ENCODE measurements around the gene ZFPL1. TPM values are rescaled to one million over a fixed set of nuclear protein-coding genes. Genes with fewer than 3 reads are reported as not detected.
A peak's percentile ranks its signal among the peaks of the same experiment; 100 is the strongest.

Gene ZFPL1
- total RNA-seq, 2 experiments from 2014 or later, result 38.4 to 43.9 TPM

GRCh38 chr11:65134952-65135632 lies 51.1 kb downstream of the ZFPL1 start:
- intact Hi-C loops (cut with micrococcal nuclease; ENCODE audit: unreplicated experiment), result loop anchor here (5.0 kb wide), 2 partner anchors 32 to 283 kb away; no protein-coding TSS in a partner anchor
- peaks cover 36% of the 10 kb centered on the region for H3K4me1 ChIP-seq (ENCODE audit: insufficient read depth, low read length, poor library complexity, severe bottlenecking)
- peak overlapping the region; percentile 98 for H3K4me3 ChIP-seq (ENCODE audit: low read depth, low read length, poor library complexity, severe bottlenecking)
- TSS peak; percentile 70 for BruUV-seq (replicated peaks)
- no peaks in the 10 kb centered on the region for H4K20me1 ChIP-seq (ENCODE audit: insufficient read depth, low read length)
- H3K9me2 ChIP-seq (ENCODE audit: insufficient read depth, low read length), result no peaks in the 10 kb centered on the region
- peak overlapping the region; percentile 98 for H3K27ac ChIP-seq (ENCODE audit: low read depth, low read length, poor library complexity, severe bottlenecking)
- H3K9me3 ChIP-seq (ENCODE audit: low read length), result no peaks in the 10 kb centered on the region
- peak overlapping the region; percentile 78 for H2AFZ ChIP-seq (ENCODE audit: low read length)
- peaks cover 46% of the 10 kb centered on the region for H3K79me2 ChIP-seq (ENCODE audit: insufficient read depth, low read depth, low read length)
- H3K4me2 ChIP-seq (ENCODE audit: low read length), result peak overlapping the region; percentile 99
- peak; percentile 96 for DNase-seq (ENCODE audit: low spot score)
- ChIA-PET POLR2A (interaction anchor here (0.5 to 6.1 kb wide), 17 partner anchors 10 to 437 kb away, joined by 3 to 47 read pairs (median 4); partner anchors contain the start of genes ARL2, CAPN1, FAM89B and FAU), CTCF (ENCODE audit: unreplicated experiment) (interaction anchor here (0.5 to 1.5 kb wide), 2 partner anchors 47 to 80 kb away, joined by 3 to 5 read pairs; partner anchors contain the start of gene CAPN1)
- peaks cover 39% of the 10 kb centered on the region for H3K36me3 ChIP-seq (ENCODE audit: insufficient read depth, low read length)
- TF ChIP-seq, protein P1, sequence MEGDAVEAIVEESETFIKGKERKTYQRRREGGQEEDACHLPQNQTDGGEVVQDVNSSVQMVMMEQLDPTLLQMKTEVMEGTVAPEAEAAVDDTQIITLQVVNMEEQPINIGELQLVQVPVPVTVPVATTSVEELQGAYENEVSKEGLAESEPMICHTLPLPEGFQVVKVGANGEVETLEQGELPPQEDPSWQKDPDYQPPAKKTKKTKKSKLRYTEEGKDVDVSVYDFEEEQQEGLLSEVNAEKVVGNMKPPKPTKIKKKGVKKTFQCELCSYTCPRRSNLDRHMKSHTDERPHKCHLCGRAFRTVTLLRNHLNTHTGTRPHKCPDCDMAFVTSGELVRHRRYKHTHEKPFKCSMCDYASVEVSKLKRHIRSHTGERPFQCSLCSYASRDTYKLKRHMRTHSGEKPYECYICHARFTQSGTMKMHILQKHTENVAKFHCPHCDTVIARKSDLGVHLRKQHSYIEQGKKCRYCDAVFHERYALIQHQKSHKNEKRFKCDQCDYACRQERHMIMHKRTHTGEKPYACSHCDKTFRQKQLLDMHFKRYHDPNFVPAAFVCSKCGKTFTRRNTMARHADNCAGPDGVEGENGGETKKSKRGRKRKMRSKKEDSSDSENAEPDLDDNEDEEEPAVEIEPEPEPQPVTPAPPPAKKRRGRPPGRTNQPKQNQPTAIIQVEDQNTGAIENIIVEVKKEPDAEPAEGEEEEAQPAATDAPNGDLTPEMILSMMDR (conservative IDR thresholded peaks at IDR 0.05; ENCODE audit: low read length), result no peak
- no peak for TF ChIP-seq EZH2phosphoT487 (IDR thresholded peaks at IDR 0.05; ENCODE audit: borderline replicate concordance, low read depth, low read length)

DNA sequence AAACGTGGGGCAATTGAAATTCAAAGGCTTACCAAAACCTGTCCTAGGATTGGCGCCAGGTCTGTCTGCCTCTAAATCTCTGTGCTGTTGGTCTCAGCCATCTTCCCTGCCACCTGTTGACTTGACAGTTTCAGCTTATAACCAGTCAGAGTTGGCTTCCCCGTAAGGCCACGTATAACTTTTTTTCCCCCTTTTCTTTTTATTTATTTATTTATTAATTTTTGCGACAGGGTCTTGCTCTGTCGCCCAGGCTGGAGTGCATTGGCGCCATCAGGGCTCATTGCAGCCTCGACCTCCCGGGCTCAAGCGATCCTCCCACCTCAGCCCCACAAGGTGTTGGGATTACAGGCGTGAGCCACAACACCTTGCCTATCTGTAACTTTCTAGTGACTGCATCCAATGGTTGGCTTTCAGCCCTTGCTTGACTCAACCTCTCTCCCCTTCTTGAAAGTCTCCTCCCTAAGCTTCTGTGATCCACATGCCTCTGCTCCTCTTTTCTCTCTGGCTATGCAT lies 51.7 kb downstream of the ZFPL1 start:
- Histone ChIP-seq H3K36me3 (ENCODE audit: insufficient read depth, low read length) (peaks cover 33% of the 10 kb centered on the region), H3K4me2 (ENCODE audit: low read length) (peak overlapping the region; percentile 99), H2AFZ (ENCODE audit: low read length) (peak overlapping the region; percentile 42; the same call in 1 of the 2 replicates), H3K9me3 (ENCODE audit: low read length) (no peaks in the 10 kb centered on the region), H3K27ac (ENCODE audit: low read depth, low read length, poor library complexity, severe bottlenecking) (peak overlapping the region; percentile 98), H3K4me1 (ENCODE audit: insufficient read depth, low read length, poor library complexity, severe bottlenecking) (peaks cover 31% of the 10 kb centered on the region), H3K9me2 (ENCODE audit: insufficient read depth, low read length) (no peaks in the 10 kb centered on the region), H4K20me1 (ENCODE audit: insufficient read depth, low read length) (no peaks in the 10 kb centered on the region), H3K4me3 (ENCODE audit: low read depth, low read length, poor library complexity, severe bottlenecking) (peak overlapping the region; percentile 98), H3K79me2 (ENCODE audit: insufficient read depth, low read depth, low read length) (peaks cover 40% of the 10 kb centered on the region)
- CTCF ChIA-PET (ENCODE audit: unreplicated experiment), result interaction anchor here (1.5 kb wide), 1 partner anchor 46 kb away, joined by 5 read pairs; the partner anchor contains the start of gene CAPN1
- intact Hi-C loops (cut with micrococcal nuclease; ENCODE audit: unreplicated experiment), result no loop called here
- BruUV-seq (replicated peaks), result no TSS peak
- DNase-seq (ENCODE audit: low spot score), result no peak
- TF ChIP-seq EZH2phosphoT487 (IDR thresholded peaks at IDR 0.05; ENCODE audit: borderline replicate concordance, low read depth, low read length), result no peak
- TF ChIP-seq, protein P1 (conservative IDR thresholded peaks at IDR 0.05; ENCODE audit: low read length), result no peak
- POLR2A ChIA-PET, result interaction anchor here (0.5 to 6.1 kb wide), 15 partner anchors 11 to 437 kb away, joined by 3 to 47 read pairs (median 4); partner anchors contain the start of genes ARL2, CAPN1, FAM89B and FAU
